HepG2 (cell line): ENCODE results near the gene KCNK2. TPM values are rescaled to one million over a fixed set of nuclear protein-coding genes. Genes with fewer than 3 reads are reported as not detected.

Source experiments
- ATAC-seq: fragments of 200-7000 bp; cut with Tn5 transposase; 3 replicates; pipeline ENCODE4 v1.9.1; 2020; ENCODE audit warnings: mild to moderate bottlenecking, moderate library complexity
- BruUV-seq: library from RNA; stranded (reverse); fragments of 400-500 nt; replicated peaks from 2 replicates; lab custom pipeline; 2021; lab: Mats Ljungman, UMichigan
- CTCF ChIA-PET: fragments of 300-600 bp; formaldehyde crosslinking; extraction: SDS; loops from one replicate; lab custom pipeline; 2021; ENCODE audit warnings: low total read pairs, inconsistent platforms, low intra/inter-chr PET ratio; lab: Yijun Ruan, JAX
- POLR2A ChIA-PET: fragments of 350-600 bp; sonication (Branson Sonifier 250); formaldehyde crosslinking; loops from one replicate; lab custom pipeline; 2020; ENCODE audit warnings: antibody characterized with exemption, inconsistent platforms; lab: Yijun Ruan, JAX
- DNase-seq: peaks from one replicate; pipeline ENCODE4 v3.0.0-alpha.2; 2015; ENCODE audit warnings: low spot score
- FAIRE-seq: peaks from 3 replicates; lab custom pipeline; 2011; peaks lifted over from hg19 to GRCh38; lab: Jason Lieb, UNC
- H2AFZ ChIP-seq: one replicate; pipeline ENCODE4 v1.6.1; 2011; ENCODE audit warnings: low read length, inconsistent platforms
- H3K27ac ChIP-seq: fragments of 300-600 bp; 3 replicates; pipeline ENCODE4 v1.8.0; 2011; ENCODE audit warnings: mixed run types, mild to moderate bottlenecking, mixed read lengths, low read length, inconsistent platforms; ENCODE audit not compliant: insufficient read depth; ENCODE audit errors: extremely low read length
- H3K27me3 ChIP-seq, 2 experiments: fragments of 200-600 bp in 1 of 2; 2 replicates in 1 of 2; 3 replicates in 1 of 2; pipeline versions ENCODE4 v1.6.0 to v1.8.0; 2011; ENCODE audit warnings: low read length in 2 of 2, mild to moderate bottlenecking in 2 of 2, moderate library complexity in 2 of 2, inconsistent platforms in 1 of 2; ENCODE audit not compliant: insufficient read depth in 2 of 2, control insufficient read depth in 1 of 2
- H3K36me3 ChIP-seq, 2 experiments: fragments of 200-600 bp in 1 of 2; replicated peaks in 1 of 2; 2 replicates in 1 of 2; 3 replicates in 1 of 2; pipeline versions ENCODE4 v1.5.1 to v1.8.0; 2011; ENCODE audit warnings: low read length in 2 of 2, inconsistent platforms in 1 of 2; ENCODE audit not compliant: insufficient read depth in 2 of 2, control insufficient read depth in 1 of 2
- H3K4me1 ChIP-seq: 2 replicates; pipeline ENCODE4 v1.5.1; 2012; ENCODE audit warnings: low read length, inconsistent platforms; ENCODE audit not compliant: insufficient read depth
- H3K4me2 ChIP-seq: 2 replicates; pipeline ENCODE4 v1.6.0; 2011; ENCODE audit warnings: low read depth, low read length, inconsistent platforms
- H3K4me3 ChIP-seq, 3 experiments: fragments of 200-600 bp in 1 of 3; sonication (generic), shearing (Covaris generic) in 1 of 3; replicated peaks in 1 of 3; 2 replicates each; pipeline ENCODE4 v1.5.1; 2011 to 2016; ENCODE audit warnings: low read length in 3 of 3, inconsistent platforms in 2 of 3, low read depth in 2 of 3, mild to moderate bottlenecking in 2 of 3, control low read depth in 1 of 3, mixed read lengths in 1 of 3; ENCODE audit not compliant: insufficient read depth in 1 of 3
- H3K79me2 ChIP-seq: one replicate; pipeline ENCODE4 v1.6.1; 2011; ENCODE audit warnings: low read length, inconsistent platforms; ENCODE audit not compliant: insufficient read depth
- H3K9ac ChIP-seq: 2 replicates; pipeline ENCODE4 v1.6.0; 2011; ENCODE audit warnings: mild to moderate bottlenecking, low read depth, low read length, inconsistent platforms; ENCODE audit not compliant: insufficient read depth
- H3K9me3 ChIP-seq: 2 replicates; pipeline ENCODE4 v1.5.1; 2012; ENCODE audit warnings: mild to moderate bottlenecking, low read length
- H4K20me1 ChIP-seq: 2 replicates; pipeline ENCODE4 v1.6.0; 2011; ENCODE audit warnings: inconsistent platforms, mild to moderate bottlenecking, low read length, moderate library complexity; ENCODE audit not compliant: insufficient read depth
- CBFB ChIP-seq: sonication (generic); formaldehyde crosslinking; IDR thresholded peaks from 2 replicates; pipeline ENCODE4 v1.4.0; 2020; ENCODE audit warnings: missing genetic modification reagents
- CENPX ChIP-seq: sonication (generic); formaldehyde crosslinking; IDR thresholded peaks from 2 replicates; pipeline ENCODE4 v1.9.0; 2021; ENCODE audit warnings: mild to moderate bottlenecking, missing genetic modification reagents, moderate library complexity
- ETS1 ChIP-seq: sonication (generic); formaldehyde crosslinking; IDR thresholded peaks from 2 replicates; pipeline ENCODE4 v1.4.0; 2020; ENCODE audit warnings: missing genetic modification reagents
- FOXP4 ChIP-seq: sonication (generic); formaldehyde crosslinking; IDR thresholded peaks from 2 replicates; pipeline ENCODE4 v1.4.0; 2020; ENCODE audit warnings: missing genetic modification reagents
- HHEX ChIP-seq: IDR thresholded peaks from 2 replicates; pipeline ENCODE4 v1.6.1; 2016; ENCODE audit warnings: control low read depth
- HNRNPLL ChIP-seq: fragments of 200-400 bp; formaldehyde crosslinking; IDR thresholded peaks from 2 replicates; pipeline ENCODE4 v1.6.1; 2017; ENCODE audit warnings: mild to moderate bottlenecking, low read depth, low read length; ENCODE audit not compliant: poor library complexity, severe bottlenecking
- SOX5 ChIP-seq: IDR thresholded peaks from 2 replicates; pipeline ENCODE4 v1.6.1; 2016; ENCODE audit warnings: borderline replicate concordance
- YY1 ChIP-seq: IDR thresholded peaks from 2 replicates; pipeline ENCODE4 v1.6.1; 2011; ENCODE audit warnings: low read length, low read depth, moderate library complexity, mild to moderate bottlenecking; ENCODE audit not compliant: insufficient read depth, insufficient replicate concordance
- ZNF256 ChIP-seq: sonication (generic); formaldehyde crosslinking; conservative IDR thresholded peaks from 2 replicates; pipeline ENCODE4 v1.4.0; 2020; ENCODE audit warnings: missing genetic modification reagents
- ZNF264 ChIP-seq: sonication (generic); formaldehyde crosslinking; IDR thresholded peaks from 2 replicates; pipeline ENCODE4 v1.4.0; 2020; ENCODE audit warnings: missing genetic modification reagents
- ZNF33B ChIP-seq: sonication (generic); formaldehyde crosslinking; IDR thresholded peaks from 2 replicates; pipeline ENCODE4 v1.5.1; 2020; ENCODE audit warnings: mild to moderate bottlenecking, missing genetic modification reagents
- ZNF670 ChIP-seq: sonication (generic); formaldehyde crosslinking; IDR thresholded peaks from 2 replicates; pipeline ENCODE4 v1.8.0; 2022; ENCODE audit warnings: mild to moderate bottlenecking, missing genetic modification reagents, borderline replicate concordance
- WGBS: methylation state at CpG from one replicate; pipeline ENCODE4 v1.1.6; 2017; ENCODE audit warnings: low lambda C conversion rate; 5-methylcytosine and 5-hydroxymethylcytosine counted together
- in situ Hi-C: cut with HindIII; loops from 2 replicates; pipeline ENCODE4 v1.10.0; 2017; ENCODE audit warnings: low pct_unique_long_range_greater_than_20kb; ENCODE audit not compliant: extremely low pct_ligation_motif_present
- intact Hi-C: fragments of 100-400 bp; cut with micrococcal nuclease; formaldehyde crosslinking; loops from one replicate; pipeline ENCODE4 v1.10.0; 2022; ENCODE audit not compliant: unreplicated experiment
- polyA plus RNA-seq, 8 experiments: library from polyadenylated mRNA; depleted of rRNA in 3 of 8; stranded (reverse) in 7 of 8; unstranded in 1 of 8; fragments of >200 nt; fragmentation: Illumina TruSeq in 4 of 8; extraction: Trizol in 4 of 8; gene quantifications; 2 replicates each; pipeline versions ENCODE4 v1.2.1 to v1.2.3, GENCODE V29; 2011 to 2016; ENCODE audit warnings: low read depth in 4 of 8, missing spikeins in 1 of 8, mixed read lengths in 1 of 8; ENCODE audit not compliant: insufficient read depth in 1 of 8
- total RNA-seq, 5 experiments: library from RNA; depleted of rRNA; stranded (reverse); fragments of >200 nt; fragmentation: Illumina TruSeq; extraction: Trizol; gene quantifications; 2 replicates each; pipeline ENCODE4 v1.2.3, GENCODE V29; 2016; ENCODE audit warnings: low read depth in 1 of 5

The KCNK2 gene
- total and polyA plus RNA-seq, 2 of the 13 experiments (the other 11 are each of a cell fraction or from before 2014, with no cell fraction given): not detected

- H3K4me1 ChIP-seq: no peaks in the 10 kb centered on the region
- TF ChIP-seq CBFB (CRISPR knock-in tag): no peak
- TF ChIP-seq ZNF670 (CRISPR knock-in tag): no peak
- TF ChIP-seq ZNF264: no peak
- TF ChIP-seq FOXP4: no peak
- no peak for TF ChIP-seq HHEX (CRISPR knock-in tag)
- no peak for TF ChIP-seq ZNF33B (CRISPR knock-in tag)
- no peak for TF ChIP-seq ZNF256 (CRISPR knock-in tag)
- TF ChIP-seq YY1: no peak
- TF ChIP-seq ETS1 (CRISPR knock-in tag): no peak
- no peak for TF ChIP-seq CENPX (CRISPR knock-in tag)
- TF ChIP-seq HNRNPLL: no peak
- no peak for TF ChIP-seq SOX5
- no peak overlapping the region for H3K4me3 ChIP-seq
- no peak overlapping the region for H3K27ac ChIP-seq
- ChIA-PET CTCF (no interaction called here), POLR2A (no interaction called here)
- 3% methylated on average over 1 of the region's 1 CpG for WGBS
- no peaks in the 10 kb centered on the region for H3K36me3 ChIP-seq
- no peaks in the 10 kb centered on the region for H3K27me3 ChIP-seq
- DNase-seq: no peak
- intact Hi-C loops: no loop called here
- no TSS peak for BruUV-seq
- ATAC-seq: no peak
- H3K9me3 ChIP-seq: no peaks in the 10 kb centered on the region
- in situ Hi-C loops: no loop called here
- FAIRE-seq: no peak
- H3K4me2 ChIP-seq: no peak overlapping the region
- no peak overlapping the region for H2AFZ ChIP-seq
- no peak overlapping the region for H3K9ac ChIP-seq
- no peaks in the 10 kb centered on the region for H3K79me2 ChIP-seq
- no peaks in the 10 kb centered on the region for H4K20me1 ChIP-seq
Measured at GRCh38 chr1:215267495-215267894, 185.0 kb downstream of the KCNK2 start.
